Measurements from ENCODE around the gene UBE2S. TPM values are rescaled to one million over a fixed set of nuclear protein-coding genes. Genes with fewer than 3 reads are reported as not detected.

UBE2S gene
- total RNA-seq, 1 donor from 2014 or later = 69.9 TPM

- no peak for TF ChIP-seq CTCF (IDR thresholded peaks at IDR 0.05; ENCODE audit: unreplicated experiment)
- Mint-ChIP-seq H3K27me3 (peaks cover 14% of the 10 kb centered on the region), H3K36me3 (ENCODE audit: insufficient read depth) (peaks cover 14% of the 10 kb centered on the region), H3K27ac (peak overlapping the region; percentile 98), H3K9me3 (ENCODE audit: low read depth) (peaks cover 9% of the 10 kb centered on the region), H3K4me3 (ENCODE audit: low read depth) (peak overlapping the region; percentile 88), H3K4me1 (ENCODE audit: low read depth) (peaks cover 14% of the 10 kb centered on the region)
- no peak for DNase-seq (ENCODE audit: low spot score, unreplicated experiment)
Observed at GRCh38 chr19:55408533-55408872, 915 bp upstream of the UBE2S start.

DNA sequence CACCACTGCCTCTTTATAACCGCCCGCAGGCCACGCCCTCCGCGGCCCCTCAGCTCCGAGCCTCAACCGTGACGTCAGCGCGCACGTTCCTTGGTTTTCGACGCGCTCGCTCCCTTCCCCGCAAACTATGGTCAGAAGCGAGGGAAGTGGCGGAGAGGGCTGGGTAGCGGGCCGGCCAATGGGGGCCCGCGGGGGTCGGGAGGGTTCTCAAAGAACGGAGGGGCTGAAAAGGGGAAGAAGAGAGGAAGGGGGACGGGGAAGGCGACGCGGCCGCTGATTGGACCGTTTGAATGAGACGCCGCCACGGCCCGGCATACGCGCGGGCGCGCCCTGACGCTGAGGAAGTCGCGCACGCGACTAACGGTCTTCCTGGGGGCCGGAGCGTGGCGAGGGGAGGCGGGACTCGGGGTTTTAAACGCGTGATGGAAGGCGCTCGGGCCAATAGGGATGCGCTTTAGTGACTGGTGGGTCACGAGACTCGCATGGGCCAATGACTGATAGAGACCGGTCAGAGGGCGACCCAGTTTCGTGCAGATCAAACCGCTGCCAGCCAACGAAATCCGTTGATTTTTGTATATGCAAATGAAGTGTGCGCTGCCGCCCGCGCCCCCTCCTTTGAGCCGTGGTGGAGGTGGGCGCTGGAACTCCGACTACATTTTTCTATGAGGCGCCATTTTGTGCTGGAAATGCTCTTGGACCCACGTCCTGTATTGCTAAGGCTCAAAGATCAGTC lies 378 bp upstream of the UBE2S start:
- Mint-ChIP-seq H3K4me3 (ENCODE audit: low read depth) (peak overlapping the region; percentile 88), H3K27me3 (peaks cover 14% of the 10 kb centered on the region), H3K9me3 (ENCODE audit: low read depth) (peaks cover 9% of the 10 kb centered on the region), H3K27ac (peak overlapping the region; percentile 98), H3K36me3 (ENCODE audit: insufficient read depth) (peaks cover 18% of the 10 kb centered on the region), H3K4me1 (ENCODE audit: low read depth) (peaks cover 14% of the 10 kb centered on the region)
- DNase-seq (ENCODE audit: low spot score, unreplicated experiment) = peak; percentile 90
- no peak for TF ChIP-seq CTCF (IDR thresholded peaks at IDR 0.05; ENCODE audit: unreplicated experiment)

DNA sequence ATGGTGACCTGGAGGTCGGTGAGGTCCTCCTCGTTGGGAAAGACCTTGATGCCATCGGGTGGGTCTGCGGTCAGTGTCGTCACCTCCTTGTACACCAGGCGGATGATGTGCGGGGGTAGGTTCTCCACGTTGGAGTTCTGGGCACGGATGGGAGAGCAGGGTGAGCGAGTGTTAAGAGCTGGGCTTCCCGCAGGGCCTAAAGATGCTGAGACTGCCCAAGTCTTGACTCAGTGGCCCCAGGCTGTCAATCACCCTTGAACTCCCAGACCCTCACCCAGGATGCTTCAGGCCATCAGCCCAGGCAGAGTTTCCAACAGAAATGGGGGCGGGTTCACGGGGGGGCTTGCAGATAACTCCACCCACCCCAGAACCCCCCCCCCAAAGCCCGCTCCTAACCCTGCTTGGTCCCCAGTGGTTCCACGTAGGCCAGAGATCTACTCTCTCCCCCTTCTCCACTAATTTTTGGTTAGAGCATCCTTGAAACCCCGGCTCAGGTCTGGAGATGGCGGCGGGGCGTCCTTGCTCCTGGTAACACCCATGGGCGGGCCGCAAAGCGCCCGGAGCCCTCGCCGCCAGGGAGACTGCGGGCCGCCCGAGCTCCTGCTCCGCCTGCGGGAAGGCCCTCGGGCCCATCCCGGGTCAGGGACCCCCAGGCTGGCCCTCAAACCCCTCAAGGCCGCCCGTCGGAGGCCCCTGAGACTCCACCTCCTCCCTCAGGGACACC lies 600 bp downstream of the UBE2S start:
- Mint-ChIP-seq H3K9me3 (ENCODE audit: low read depth) (peaks cover 9% of the 10 kb centered on the region), H3K4me1 (ENCODE audit: low read depth) (peaks cover 14% of the 10 kb centered on the region), H3K4me3 (ENCODE audit: low read depth) (peak overlapping the region; percentile 88), H3K36me3 (ENCODE audit: insufficient read depth) (peaks cover 18% of the 10 kb centered on the region), H3K27me3 (peaks cover 14% of the 10 kb centered on the region), H3K27ac (peak overlapping the region; percentile 67)
- no peak for DNase-seq (ENCODE audit: low spot score, unreplicated experiment)
- no peak for TF ChIP-seq CTCF (IDR thresholded peaks at IDR 0.05; ENCODE audit: unreplicated experiment)

- Mint-ChIP-seq H3K4me1 (ENCODE audit: low read depth) (peaks cover 14% of the 10 kb centered on the region), H3K9me3 (ENCODE audit: low read depth) (peaks cover 9% of the 10 kb centered on the region), H3K36me3 (ENCODE audit: insufficient read depth) (peaks cover 19% of the 10 kb centered on the region), H3K27me3 (peaks cover 12% of the 10 kb centered on the region), H3K27ac (peak overlapping the region; percentile 87), H3K4me3 (ENCODE audit: low read depth) (peak overlapping the region; percentile 88)
- no peak for TF ChIP-seq CTCF (IDR thresholded peaks at IDR 0.05; ENCODE audit: unreplicated experiment)
- DNase-seq (ENCODE audit: low spot score, unreplicated experiment) = no peak
Observed at GRCh38 chr19:55406091-55406825, 1.3 kb downstream of the UBE2S start.

DNA sequence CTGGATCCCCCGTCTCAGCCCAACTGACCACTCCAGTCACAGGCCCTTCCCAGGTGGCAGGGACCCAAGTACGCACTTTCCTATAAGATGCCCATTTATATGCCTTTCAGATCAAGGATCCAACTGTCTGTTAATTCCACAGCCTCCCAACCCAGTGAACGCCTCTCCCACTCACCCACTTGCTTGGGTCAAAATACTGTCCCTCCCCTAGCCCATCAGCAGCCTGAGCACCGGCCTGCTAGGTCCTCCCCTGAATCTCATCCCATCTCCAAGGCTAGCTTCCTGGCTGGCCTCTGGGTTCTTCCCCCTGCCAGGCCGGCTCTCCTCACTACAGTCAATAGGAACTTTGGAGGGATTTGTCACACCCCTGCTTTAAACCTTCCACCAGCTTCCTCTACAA lies 1.9 kb downstream of the UBE2S start:
- H3K27me3 Mint-ChIP-seq = peaks cover 7% of the 10 kb centered on the region
- peak overlapping the region; percentile 87 for H3K27ac Mint-ChIP-seq
- H3K36me3 Mint-ChIP-seq (ENCODE audit: insufficient read depth) = peaks cover 21% of the 10 kb centered on the region
- H3K9me3 Mint-ChIP-seq (ENCODE audit: low read depth) = peaks cover 9% of the 10 kb centered on the region
- H3K4me1 Mint-ChIP-seq (ENCODE audit: low read depth) = peaks cover 14% of the 10 kb centered on the region
- no peak for TF ChIP-seq CTCF (IDR thresholded peaks at IDR 0.05; ENCODE audit: unreplicated experiment)
- DNase-seq (ENCODE audit: low spot score, unreplicated experiment) = no peak
- peak overlapping the region; percentile 88 for H3K4me3 Mint-ChIP-seq (ENCODE audit: low read depth)

Data from progenitor cell of endocrine pancreas (in vitro differentiated cells).